ENCODE data around the gene TRIM38.

The TRIM38 gene

GRCh38 chr6:26033941-26034354 is 71.3 kb downstream of the TRIM38 start:
- H3K27me3 ChIP-seq (ENCODE audit: control insufficient read depth in 1 of 2, insufficient read depth in 2 of 2, low read length in 2 of 2): no peaks in the 10 kb centered on the region
- H3K9ac ChIP-seq (ENCODE audit: low read length in 2 of 2): peak overlapping the region in 1 of 2 donors; percentile 22
- H3K4me3 ChIP-seq (ENCODE audit: low read length in 2 of 2): peak overlapping the region; percentile 80 to 83
- H3K4me1 ChIP-seq (ENCODE audit: control insufficient read depth, insufficient read depth, low read length): peaks cover 17% of the 10 kb centered on the region
- peak overlapping the region; percentile 81 for H3K27ac ChIP-seq (ENCODE audit: low read length)
- H3K9me3 ChIP-seq (ENCODE audit: control insufficient read depth in 2 of 2, low read length in 2 of 2): no peaks in the 10 kb centered on the region
- no peaks in the 10 kb centered on the region for H3K36me3 ChIP-seq (ENCODE audit: control insufficient read depth in 2 of 2, insufficient read depth in 2 of 2, low read length in 2 of 2)

DNA sequence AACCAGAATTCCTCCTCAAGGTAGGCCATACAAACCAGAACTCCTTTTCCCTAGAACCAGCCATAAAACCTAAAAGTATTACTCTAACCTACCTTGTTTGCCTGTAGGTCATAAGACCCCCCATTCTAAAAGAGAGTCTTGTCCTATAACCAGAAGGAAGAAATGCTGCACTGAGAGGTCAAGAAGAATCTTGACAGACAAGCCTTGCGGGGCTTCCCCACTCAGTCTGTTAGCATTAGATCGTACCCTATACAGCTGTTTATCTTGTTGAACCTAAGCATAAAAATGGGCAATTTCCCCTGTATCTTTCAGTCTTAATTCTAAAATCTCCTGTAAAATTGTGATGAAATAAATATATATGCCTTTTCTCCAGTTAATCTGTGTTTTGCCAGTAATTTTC is 72.3 kb downstream of the TRIM38 start:
- H3K27me3 ChIP-seq (ENCODE audit: control insufficient read depth in 1 of 2, insufficient read depth in 2 of 2, low read length in 2 of 2): no peaks in the 10 kb centered on the region
- no peak overlapping the region for H3K9ac ChIP-seq (ENCODE audit: low read length in 2 of 2)
- no peaks in the 10 kb centered on the region for H3K36me3 ChIP-seq (ENCODE audit: control insufficient read depth in 2 of 2, insufficient read depth in 2 of 2, low read length in 2 of 2)
- H3K4me1 ChIP-seq (ENCODE audit: control insufficient read depth, insufficient read depth, low read length): peaks cover 17% of the 10 kb centered on the region
- H3K27ac ChIP-seq (ENCODE audit: low read length): no peak overlapping the region
- H3K4me3 ChIP-seq (ENCODE audit: low read length in 2 of 2): no peak overlapping the region
- H3K9me3 ChIP-seq (ENCODE audit: control insufficient read depth in 2 of 2, low read length in 2 of 2): no peaks in the 10 kb centered on the region

Data from stomach smooth muscle (tissue), 2 donors.